NCI-H2081 treated with DMSO at 0.1 percent for 48 hours (cell line): Measurements from ENCODE around the gene ANKRD13C.
A peak's percentile ranks its signal among the peaks of the same experiment; 100 is the strongest.
"Not testable (repeated sequence)": the region's sequence is repeated elsewhere in the genome, so short reads cannot be mapped to it uniquely, and the experiment has no call there.

Source experiments
- DNase-seq: peaks from one replicate; lab custom pipeline; 2025; lab: John Stamatoyannopoulos, UW

ANKRD13C gene, protein sequence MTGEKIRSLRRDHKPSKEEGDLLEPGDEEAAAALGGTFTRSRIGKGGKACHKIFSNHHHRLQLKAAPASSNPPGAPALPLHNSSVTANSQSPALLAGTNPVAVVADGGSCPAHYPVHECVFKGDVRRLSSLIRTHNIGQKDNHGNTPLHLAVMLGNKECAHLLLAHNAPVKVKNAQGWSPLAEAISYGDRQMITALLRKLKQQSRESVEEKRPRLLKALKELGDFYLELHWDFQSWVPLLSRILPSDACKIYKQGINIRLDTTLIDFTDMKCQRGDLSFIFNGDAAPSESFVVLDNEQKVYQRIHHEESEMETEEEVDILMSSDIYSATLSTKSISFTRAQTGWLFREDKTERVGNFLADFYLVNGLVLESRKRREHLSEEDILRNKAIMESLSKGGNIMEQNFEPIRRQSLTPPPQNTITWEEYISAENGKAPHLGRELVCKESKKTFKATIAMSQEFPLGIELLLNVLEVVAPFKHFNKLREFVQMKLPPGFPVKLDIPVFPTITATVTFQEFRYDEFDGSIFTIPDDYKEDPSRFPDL

DNA sequence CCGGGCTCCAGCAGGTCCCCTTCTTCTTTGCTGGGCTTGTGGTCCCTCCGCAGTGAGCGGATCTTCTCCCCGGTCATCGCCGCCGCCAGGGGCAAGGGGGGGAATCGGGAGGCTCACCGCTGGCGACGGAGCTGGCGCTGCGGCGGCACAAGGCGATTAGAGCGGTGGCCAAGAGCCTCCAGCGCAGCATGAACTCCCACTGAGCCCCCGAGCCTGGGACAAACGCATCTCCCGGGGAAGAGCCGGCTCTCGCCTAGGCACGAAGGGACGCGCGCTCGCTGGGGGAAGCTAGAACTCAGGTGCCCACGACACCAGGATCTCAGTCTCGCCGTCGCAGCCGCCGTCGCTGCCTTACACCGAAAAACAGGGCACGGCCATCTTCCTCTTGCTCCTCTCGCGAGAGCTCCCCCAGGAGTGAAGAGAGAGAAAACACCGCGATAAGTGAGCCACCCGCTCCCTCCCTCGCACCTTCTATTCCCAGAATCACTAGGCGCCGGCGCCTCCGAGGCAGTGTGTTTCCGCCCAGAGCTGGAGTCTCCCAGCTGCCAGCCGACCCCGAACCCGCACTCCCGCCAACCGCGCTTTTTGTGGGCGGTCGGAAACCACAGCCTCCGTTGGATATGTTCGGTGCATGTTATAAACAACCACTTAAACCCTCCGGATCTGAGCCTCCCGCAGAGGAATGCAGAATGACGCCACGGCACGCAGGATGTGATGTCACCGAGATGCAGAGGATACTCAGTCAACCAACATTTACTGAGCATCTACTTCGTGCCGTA, at the start of gene ANKRD13C:
TSS of gene ANKRD13C (minus strand) at position 391 of the 779 bp plus-strand sequence. CDS start at position 77, 314 bp downstream.
- DNase-seq = peak; percentile 85

DNA sequence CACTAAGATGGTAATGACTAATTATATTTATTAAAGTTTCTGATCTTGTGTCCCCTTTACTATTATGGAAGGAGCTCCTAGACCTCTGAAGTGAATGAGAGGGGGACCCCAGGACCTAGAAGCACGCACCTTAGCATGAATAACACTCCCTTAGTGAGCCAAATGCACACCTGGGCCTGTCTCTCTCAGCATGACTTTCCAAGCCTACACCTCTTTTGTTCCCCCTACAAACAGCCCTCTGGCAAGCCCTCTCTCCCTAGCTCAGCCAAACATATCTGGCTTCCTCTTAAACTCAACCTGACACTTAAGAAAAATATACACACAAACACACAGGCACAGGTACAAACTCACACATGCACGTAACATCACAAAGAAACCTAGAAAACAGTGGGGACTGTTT, 49.2 kb upstream of the ANKRD13C start:
- DNase-seq = no peak

DNA sequence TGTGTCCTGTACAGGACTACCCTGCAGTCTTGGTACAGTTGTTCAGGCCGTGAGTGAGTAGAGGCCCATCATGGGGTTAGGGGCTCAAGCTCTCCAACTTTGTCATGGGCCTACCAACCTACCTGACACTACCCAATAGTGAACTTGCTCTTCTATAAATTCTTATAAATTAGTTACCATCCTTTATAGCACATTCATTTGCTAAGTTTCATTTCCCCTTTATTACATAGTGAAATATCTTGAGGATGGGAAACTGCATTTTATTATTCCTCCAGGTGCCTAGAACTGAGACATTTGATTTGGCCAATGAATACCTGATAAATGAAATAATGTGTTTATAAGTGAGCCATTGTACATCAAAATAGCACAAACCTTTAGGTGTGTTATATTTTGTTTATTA, 47.5 kb upstream of the ANKRD13C start:
- DNase-seq = no peak

DNA sequence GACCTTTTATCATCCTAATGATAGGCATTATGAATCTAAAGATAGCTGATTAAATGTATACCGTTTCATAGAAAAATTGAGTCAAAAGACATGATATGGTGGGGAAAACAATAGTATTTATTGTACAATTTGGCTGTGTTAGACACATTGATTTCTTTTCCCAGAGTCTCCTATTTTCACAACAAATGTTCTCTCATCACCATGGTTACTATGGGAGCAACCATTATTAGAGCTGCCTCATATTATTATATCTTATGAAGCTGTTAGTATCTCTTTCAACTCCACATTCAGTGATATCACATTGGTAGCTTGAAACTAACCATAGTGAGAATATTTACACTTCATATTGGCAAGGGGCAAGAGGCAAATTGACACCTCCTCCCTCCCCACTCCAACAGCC, 45.8 kb upstream of the ANKRD13C start:
- no peak for DNase-seq

DNA sequence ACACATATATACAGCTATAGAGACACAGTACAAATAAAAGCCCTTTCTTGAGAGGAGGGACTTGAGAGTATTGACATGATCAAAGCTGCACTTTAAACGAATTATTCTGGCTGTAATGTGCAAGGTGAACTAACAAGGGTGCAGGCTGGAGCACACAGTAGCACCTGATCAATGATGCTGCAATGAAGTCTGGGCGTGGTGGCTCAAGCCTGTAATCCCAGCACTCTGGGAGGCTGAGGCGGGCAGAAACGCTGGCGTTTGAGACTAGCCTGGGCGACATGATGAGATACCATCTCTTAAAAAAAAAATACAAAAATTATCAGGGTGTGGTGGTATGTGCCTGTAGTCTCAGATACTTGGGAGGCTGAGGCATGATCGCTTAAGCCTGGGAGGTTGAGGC, 42.5 kb upstream of the ANKRD13C start:
- DNase-seq = no peak

DNA sequence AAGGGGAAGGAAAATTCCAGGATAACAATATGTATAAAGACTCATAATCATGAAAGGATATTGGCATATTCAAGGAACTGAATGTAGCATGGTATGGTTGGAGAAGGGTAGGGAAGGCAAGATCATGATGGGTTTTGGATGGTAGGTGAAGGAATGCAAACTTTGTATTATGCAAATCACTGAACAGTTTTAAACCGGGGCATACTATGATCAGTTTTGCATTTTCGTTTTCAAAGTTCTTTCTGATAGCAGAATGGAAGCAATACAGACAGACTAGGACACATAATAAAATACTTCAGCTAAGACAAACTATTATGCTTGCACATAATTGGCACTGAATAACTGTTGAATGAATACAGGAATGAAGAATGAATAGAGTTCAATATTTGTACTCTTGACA, 42.1 kb upstream of the ANKRD13C start:
- no peak for DNase-seq

DNA sequence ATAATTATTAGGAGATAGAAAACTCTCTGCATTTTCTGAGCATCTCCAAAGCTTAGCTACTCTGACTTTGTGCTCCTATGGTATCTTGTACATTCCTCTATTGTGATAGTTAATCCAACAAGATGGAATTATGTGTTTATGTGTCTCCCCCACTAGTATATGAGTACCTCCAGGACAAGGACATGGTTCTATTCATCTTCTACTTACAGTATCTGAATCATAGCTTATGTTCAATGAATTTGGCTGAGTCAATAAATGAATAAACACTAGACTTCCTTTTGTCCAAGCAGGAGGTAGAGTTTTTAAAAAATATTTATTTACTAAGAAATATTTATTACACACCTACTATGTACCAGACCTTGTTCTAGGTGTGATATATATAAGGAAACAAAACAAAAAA, 38.1 kb upstream of the ANKRD13C start:
- DNase-seq = no peak

DNA sequence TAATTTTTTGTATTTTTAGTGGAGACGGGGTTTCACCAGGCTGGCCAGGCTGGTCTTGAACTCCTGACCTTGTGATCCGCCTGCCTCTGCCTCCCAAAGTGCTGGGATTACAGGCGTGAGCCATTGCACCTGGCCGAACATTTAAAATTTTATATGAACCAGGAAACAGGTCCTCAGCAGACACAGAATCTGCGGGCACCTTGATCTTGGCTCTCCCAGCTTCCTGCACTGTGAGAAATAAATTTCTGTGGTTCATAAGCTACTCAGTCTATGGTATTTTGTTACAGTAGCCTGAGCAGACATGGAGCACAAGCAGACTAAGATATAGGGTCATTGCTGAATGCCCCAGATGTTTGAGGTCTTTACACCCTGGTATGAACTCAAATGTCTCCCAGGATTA, 33.0 kb upstream of the ANKRD13C start:
- DNase-seq = no peak

DNA sequence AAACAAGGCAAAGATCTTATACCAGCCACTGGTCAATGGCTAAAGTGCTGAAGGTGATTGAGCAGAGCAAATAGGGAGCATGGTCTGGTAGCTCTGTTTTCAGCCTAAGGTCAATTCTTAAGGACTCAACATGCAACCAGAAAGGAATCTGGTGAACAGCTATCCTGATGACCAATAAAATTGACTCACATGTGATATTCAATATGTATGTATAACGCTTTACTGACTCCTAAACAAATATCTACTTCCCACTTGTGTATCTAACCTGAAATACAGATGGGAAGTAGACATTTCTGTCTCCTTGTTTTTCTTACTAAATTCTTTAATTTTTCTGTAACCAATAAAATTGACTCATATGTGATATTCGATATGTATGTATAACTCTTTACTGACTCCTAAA, 31.6 kb upstream of the ANKRD13C start:
- no peak for DNase-seq

DNA sequence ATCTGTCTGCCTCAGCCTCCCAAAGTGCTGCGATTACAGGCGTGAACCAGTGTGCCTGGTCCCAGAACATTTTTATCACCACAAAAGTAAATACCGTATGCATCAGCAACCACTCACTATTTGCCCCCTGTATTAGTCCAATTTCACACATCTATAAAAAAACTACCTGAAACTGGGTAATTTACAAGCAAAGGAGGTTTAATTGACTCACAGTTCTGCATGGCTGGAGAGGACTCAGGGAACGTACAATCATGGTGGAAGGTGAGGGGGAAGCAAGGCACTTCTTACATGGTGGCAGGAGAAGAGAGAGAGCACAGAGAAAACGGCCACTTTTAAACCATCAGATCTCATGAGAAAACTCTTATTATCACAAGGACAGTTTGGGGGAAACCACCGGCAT, 31.0 kb upstream of the ANKRD13C start:
- no peak for DNase-seq

DNA sequence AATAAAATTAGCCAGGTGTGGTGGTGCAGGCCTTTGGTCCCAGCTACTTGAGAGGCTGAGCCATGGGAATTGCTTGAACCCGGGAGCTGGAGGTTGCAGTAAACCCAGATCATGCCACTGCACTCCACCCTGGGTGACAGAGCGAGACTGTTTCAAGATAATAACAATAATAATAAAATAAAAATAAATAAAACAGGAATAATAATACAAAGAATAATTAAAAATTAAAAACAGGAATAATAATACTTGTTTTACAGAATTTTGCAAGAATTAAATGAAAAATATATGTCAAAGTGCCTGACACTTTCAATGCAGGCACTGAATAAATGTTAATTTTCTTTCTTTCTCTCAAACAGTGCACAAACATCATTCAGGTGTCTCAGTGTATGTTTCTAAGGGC, 30.0 kb upstream of the ANKRD13C start:
- DNase-seq = no peak

DNA sequence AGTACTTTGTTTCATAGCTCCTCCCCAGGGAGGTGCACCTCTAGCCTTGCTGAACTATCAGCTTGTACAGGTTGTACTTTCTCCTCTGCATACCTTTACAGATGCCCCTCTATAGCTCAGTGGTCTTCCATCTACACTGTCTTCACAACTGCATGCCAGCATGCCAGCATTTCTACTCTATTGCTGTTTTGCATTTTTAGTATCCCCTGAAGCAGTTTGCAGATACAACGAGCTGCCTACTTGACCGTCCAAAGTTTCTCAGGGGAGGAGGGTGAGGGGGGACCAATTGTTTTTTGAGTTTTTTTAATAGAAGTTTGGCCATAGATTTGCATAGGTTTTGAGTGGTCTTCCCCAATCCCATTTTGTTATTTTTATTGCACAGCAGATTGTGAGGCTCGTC, 29.0 kb upstream of the ANKRD13C start:
- no peak for DNase-seq

DNA sequence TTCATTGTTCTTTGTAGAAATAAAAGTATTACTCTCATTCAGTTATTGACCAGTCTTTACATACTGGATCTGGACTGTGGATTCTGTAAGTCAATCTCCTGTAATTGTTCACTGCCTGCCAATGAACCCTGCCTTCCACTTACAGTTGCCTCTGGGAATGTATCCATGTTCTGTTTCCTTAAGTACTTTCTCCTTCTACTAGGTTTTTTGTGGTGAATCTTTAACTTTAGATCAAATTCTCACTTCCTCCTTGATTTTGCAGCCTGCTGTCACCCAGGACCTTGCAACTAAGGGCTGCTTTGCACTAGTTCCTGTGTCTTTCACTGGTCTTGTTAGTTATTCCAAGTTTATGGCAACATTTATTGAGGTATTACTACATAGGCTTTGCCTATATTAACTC, 28.2 kb upstream of the ANKRD13C start:
- DNase-seq = no peak

DNA sequence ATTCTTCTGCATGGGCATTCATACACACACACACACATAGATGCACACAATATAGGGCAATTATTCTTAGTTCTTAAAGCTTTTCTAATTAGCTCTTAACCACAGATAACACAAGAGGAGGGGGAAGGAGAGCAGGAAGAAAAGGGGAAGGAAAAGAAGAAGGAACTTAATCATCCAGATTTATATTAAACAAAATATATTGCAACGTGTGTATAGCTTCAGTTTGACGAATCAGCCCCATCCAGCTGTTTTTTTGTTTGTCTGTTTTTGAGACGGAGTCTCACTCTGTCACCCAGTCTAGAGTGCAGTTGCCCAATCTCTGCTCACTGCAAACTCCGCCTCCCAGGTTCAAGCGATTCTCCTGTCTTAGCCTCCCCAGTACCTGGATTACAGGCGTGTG, 21.7 kb upstream of the ANKRD13C start:
- DNase-seq = no peak

DNA sequence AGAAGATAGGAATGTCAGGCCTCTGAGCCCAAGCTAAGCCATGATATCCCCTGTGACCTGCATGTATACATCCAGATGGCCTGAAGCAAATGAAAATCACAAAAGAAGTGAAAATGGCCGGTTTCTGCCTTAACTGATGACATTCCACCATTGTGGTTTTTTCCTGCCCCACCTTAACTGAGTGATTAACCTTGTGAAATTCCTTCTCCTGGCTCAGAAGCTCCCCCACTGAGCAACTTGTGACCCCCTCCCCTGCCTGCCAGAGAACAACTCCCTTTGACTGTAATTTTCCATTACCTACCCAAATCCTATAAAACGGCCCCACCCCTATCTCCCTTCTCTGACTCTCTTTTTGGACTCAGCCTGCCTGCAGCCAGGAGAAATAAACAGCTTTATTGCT, 19.1 kb upstream of the ANKRD13C start:
- DNase-seq = not testable (repeated sequence)

DNA sequence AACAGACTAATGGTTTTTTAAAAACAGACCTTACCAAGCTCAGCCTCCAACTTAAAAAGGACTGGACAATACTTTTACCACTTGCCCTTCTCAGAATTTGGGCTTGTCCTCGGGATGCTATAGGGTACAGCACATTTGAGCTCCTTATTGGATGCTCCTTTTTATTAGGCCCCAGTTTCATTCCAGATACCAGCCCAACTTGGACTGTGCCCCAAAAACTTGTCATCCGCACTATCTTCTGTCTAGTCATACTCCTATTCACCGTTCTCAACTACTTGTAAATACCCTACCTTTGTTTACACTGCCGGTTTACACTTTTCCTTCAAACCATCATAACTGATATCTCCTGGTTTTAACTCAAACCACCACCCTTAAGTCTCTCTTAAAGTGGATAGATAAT, 17.9 kb upstream of the ANKRD13C start:
- no peak for DNase-seq

DNA sequence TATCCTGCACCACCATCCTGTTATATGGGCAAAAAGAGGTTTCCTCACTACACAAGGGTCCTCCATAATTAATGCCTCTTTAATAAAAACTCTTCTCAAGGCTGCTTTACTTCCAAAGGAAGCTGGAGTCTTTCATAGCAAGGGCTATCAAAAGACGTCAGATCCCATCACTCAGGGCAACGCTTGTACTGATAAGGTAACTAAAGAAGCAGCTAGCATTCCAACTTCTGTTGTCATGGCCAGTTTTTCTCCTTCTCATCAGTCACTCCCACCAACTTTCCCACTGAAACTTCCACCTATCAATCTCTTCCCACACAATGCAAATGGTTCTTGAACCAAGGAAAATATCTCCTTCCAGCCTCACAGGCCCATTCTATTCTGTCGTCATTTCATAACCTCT, 17.1 kb upstream of the ANKRD13C start:
- not testable (repeated sequence) for DNase-seq

DNA sequence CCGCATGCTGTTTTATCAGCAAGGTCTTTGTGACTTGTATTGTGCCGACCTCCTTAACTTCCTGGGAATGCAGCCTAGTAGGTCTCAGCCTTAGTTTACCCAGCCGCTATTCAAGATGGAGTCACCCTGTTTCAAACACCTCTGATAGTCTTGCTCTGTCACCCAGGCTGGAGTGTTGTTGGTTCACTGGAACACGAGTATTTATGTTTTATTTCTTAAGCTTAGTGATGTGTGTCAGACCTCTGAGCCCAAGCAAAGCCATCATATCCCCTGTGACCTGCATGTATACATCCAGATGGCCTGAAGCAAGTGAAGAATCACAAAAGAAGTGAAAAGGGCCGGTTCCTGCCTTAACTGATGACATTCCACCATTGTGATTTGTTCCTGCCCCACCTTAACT, 12.9 kb upstream of the ANKRD13C start:
- not testable (repeated sequence) for DNase-seq

DNA sequence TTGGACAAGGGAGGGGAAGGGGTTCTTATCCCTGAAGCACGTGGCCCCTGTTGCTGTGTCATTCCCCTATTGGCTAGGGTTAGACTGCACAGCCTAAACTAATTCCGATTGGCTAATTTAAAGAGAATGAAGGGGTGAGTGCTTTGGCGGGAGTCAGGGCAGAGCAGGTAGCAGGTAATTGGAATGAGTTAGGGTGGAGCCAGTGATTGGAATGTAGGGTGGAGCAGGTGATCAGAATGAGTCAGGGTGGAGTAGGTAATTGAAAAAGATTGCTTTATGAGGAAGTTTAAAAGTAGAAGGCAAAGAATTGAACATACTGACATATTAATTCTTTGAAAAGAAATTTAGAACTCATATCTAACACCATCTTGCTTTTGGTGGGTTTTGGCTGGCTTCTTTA, 12.5 kb upstream of the ANKRD13C start:
- not testable (repeated sequence) for DNase-seq

DNA sequence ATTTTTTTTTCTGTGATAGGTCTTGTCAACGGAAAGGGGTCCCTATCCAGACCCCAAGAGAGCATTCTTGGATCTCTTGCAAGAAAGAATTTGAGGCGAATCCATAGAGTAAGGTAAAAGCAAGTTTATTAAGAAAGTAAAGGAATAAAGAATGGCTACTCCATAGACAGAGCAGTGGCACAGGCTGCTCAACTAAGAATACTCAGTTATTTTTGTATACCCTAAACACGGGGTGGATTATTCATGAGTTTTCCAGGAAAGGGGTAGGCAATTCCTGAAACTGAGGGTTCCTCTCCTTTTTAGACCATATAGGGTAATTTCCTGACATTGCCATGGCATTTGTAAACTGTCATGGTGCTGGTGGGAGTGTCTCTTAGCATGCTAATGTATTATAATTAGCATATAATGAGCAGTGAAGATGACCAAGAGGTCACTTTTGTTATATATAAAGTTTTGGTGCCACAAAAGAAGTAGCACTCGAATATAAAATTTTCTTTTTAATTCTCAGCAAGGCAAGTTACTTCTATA, 12.0 kb upstream of the ANKRD13C start:
- not testable (repeated sequence) for DNase-seq

DNA sequence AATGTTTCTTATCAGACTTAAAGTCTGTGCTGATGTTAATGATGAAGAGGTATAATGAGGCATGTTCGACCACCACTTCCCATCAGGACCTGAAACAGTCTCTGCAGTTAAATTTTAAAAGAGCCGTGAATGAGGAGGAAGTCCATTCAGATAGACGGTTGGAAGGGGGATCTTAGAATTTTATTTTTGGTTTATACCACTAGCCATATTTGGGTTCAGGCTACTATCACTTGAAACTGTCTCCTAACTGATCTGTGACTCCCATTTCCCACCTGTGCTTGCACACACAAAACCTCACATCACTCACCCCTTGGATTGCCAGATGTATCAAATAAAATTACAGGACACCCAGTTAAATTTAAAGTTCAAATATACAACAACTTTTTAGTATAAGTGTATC, 9.9 kb upstream of the ANKRD13C start:
- DNase-seq = no peak

DNA sequence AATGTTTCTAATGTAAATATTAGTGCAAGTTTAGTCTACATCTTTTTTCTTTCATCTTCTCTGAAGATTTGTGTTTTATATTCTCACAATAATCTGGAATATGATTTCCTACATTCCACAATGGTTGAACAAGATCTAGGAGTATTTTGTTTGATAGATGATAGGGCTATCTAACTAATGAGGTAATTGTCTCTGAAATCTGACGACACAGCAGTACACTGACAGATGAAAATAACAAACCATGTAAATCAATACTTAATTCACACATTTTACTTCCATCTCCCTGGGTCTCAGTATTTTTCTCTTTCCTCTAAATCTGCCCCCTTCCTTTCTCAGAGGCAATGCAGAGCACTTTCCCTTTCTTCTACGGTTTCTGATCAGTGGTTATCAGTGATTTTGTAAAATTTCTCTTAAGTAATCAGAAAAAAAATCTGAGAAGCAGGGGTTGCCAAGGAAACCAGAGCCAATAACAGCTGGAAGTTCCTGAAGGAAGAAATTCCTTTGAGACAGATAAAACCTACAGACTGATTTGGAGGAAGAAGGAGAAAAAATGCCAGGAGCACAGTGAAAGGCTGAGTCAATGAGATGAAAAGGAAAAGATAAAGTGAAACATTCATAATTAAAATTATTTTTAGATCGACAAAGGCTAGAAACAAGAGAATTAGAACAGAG, 7.3 kb upstream of the ANKRD13C start:
- no peak for DNase-seq
